Liver (tissue), 9 donors: ENCODE results near the gene SETD3. TPM values are rescaled to one million over a fixed set of nuclear protein-coding genes. Genes with fewer than 3 reads are reported as not detected.

Experiments
- DNase-seq: peaks from one replicate; pipeline ENCODE4 v3.0.0-alpha.2; 2017; ENCODE audit warnings: low spot score
- H3K27ac ChIP-seq, 2 donors: one replicate each; pipeline ENCODE4 v1.7.0; 2013; ENCODE audit warnings: inconsistent platforms in 2 of 2, low read length in 2 of 2, control low read depth in 1 of 2, low read depth in 1 of 2, mild to moderate bottlenecking in 1 of 2
- H3K27me3 ChIP-seq, 4 donors: one replicate each; pipeline versions ENCODE4 v1.6.1 to v1.7.0; 2013; ENCODE audit warnings: low read length in 3 of 4, inconsistent platforms in 1 of 4, mild to moderate bottlenecking in 1 of 4, moderate library complexity in 1 of 4; ENCODE audit not compliant: control insufficient read depth in 4 of 4, insufficient read depth in 4 of 4
- H3K36me3 ChIP-seq, 4 donors: one replicate each; pipeline versions ENCODE4 v1.6.1 to v1.7.0; 2013; ENCODE audit warnings: low read length in 3 of 4, mild to moderate bottlenecking in 3 of 4, low read depth in 1 of 4, moderate library complexity in 1 of 4; ENCODE audit not compliant: control insufficient read depth in 4 of 4, insufficient read depth in 3 of 4
- H3K4me1 ChIP-seq, 4 donors: one replicate each; pipeline versions ENCODE4 v1.6.1 to v1.7.0; 2013; ENCODE audit warnings: low read length in 3 of 4, mild to moderate bottlenecking in 3 of 4, moderate library complexity in 1 of 4; ENCODE audit not compliant: control insufficient read depth in 4 of 4, insufficient read depth in 4 of 4
- H3K4me3 ChIP-seq, 3 donors: one replicate each; pipeline versions ENCODE4 v1.6.1 to v1.7.0; 2013; ENCODE audit warnings: low read length in 3 of 3, control low read depth in 1 of 3, low read depth in 1 of 3, mild to moderate bottlenecking in 1 of 3
- H3K9ac ChIP-seq, 2 donors: one replicate each; pipeline ENCODE4 v1.7.0; 2013; ENCODE audit warnings: low read length in 2 of 2, mild to moderate bottlenecking in 2 of 2, moderate library complexity in 2 of 2, control low read depth in 1 of 2, low read depth in 1 of 2
- H3K9me3 ChIP-seq, 4 donors: one replicate each; pipeline versions ENCODE4 v1.6.1 to v1.7.0; 2013; ENCODE audit warnings: low read length in 3 of 4; ENCODE audit not compliant: control insufficient read depth in 4 of 4
- EGR1 ChIP-seq, 2 donors: IDR thresholded peaks; 2 replicates each; pipeline ENCODE4 v1.6.1; 2016 to 2018; ENCODE audit warnings: antibody characterized with exemption in 2 of 2, low read depth in 2 of 2
- FOXA1 ChIP-seq: IDR thresholded peaks from 2 replicates; pipeline ENCODE4 v1.6.1; 2016; ENCODE audit warnings: antibody characterized with exemption
- FOXA2 ChIP-seq: IDR thresholded peaks from 2 replicates; pipeline ENCODE4 v1.6.1; 2016; ENCODE audit warnings: antibody characterized with exemption
- GABPA ChIP-seq, 2 donors: IDR thresholded peaks in 1 of 2; conservative IDR thresholded peaks in 1 of 2; 2 replicates each; pipeline ENCODE4 v1.6.1; 2016; ENCODE audit warnings: antibody characterized with exemption in 2 of 2, mild to moderate bottlenecking in 1 of 2, moderate library complexity in 1 of 2
- HNF4A ChIP-seq, 2 donors: conservative IDR thresholded peaks; 2 replicates each; pipeline ENCODE4 v1.6.1; 2016; ENCODE audit warnings: antibody characterized with exemption in 2 of 2, mild to moderate bottlenecking in 2 of 2
- JUND ChIP-seq, 2 donors: IDR thresholded peaks; 2 replicates each; pipeline ENCODE4 v1.6.1; 2016; ENCODE audit warnings: antibody characterized with exemption in 2 of 2
- MAX ChIP-seq: IDR thresholded peaks from 2 replicates; pipeline ENCODE4 v1.6.1; 2016; ENCODE audit warnings: antibody characterized with exemption
- NR2F2 ChIP-seq: IDR thresholded peaks from 2 replicates; pipeline ENCODE4 v1.6.1; 2016; ENCODE audit warnings: antibody characterized with exemption
- RAD21 ChIP-seq, 2 donors: IDR thresholded peaks; 2 replicates each; pipeline ENCODE4 v1.6.1; 2016; ENCODE audit warnings: antibody characterized with exemption in 2 of 2, mild to moderate bottlenecking in 2 of 2
- REST ChIP-seq: IDR thresholded peaks from 2 replicates; pipeline ENCODE4 v1.6.1; 2016; ENCODE audit warnings: antibody characterized with exemption, mild to moderate bottlenecking
- SP1 ChIP-seq: IDR thresholded peaks from 2 replicates; pipeline ENCODE4 v1.6.1; 2018; ENCODE audit warnings: antibody characterized with exemption, mild to moderate bottlenecking
- TAF1 ChIP-seq: conservative IDR thresholded peaks from 2 replicates; pipeline ENCODE4 v1.6.1; 2016; ENCODE audit warnings: antibody characterized with exemption, mild to moderate bottlenecking
- ZBTB33 ChIP-seq: IDR thresholded peaks from 2 replicates; pipeline ENCODE4 v1.6.1; 2016; ENCODE audit warnings: antibody characterized with exemption
- WGBS: extraction: QIAGEN DNeasy Blood & Tissue Kit; methylation state at CpG from one replicate; pipeline ENCODE4 v1.1.7; 2013; 5-methylcytosine and 5-hydroxymethylcytosine counted together
- polyA plus RNA-seq, 2 donors: library from polyadenylated mRNA; stranded (reverse) in 1 of 2; unstranded in 1 of 2; fragments of 200-250 nt in 1 of 2; fragments of >200 nt in 1 of 2; fragmentation: Nextera tagmentation in 1 of 2; extraction: Ambion mirVana in 1 of 2; gene quantifications; one replicate each; pipeline versions ENCODE4 v1.2.1 to v1.2.3, GENCODE V29; 2013 to 2015
- total RNA-seq, 2 donors: library from RNA; depleted of rRNA; stranded (reverse); fragments of >200 nt; gene quantifications; one replicate each; pipeline ENCODE4 v1.2.3, GENCODE V29; 2014
- TF ChIP-seq, protein P1 (sequence below): IDR thresholded peaks from 2 replicates; pipeline ENCODE4 v1.6.1; 2016; ENCODE audit warnings: antibody characterized with exemption
- TF ChIP-seq, protein P2 (sequence below): fragments of 150-350 bp; IDR thresholded peaks from 2 replicates; pipeline ENCODE4 v1.5.1; 2017; ENCODE audit warnings: improper control_type of control experiment, low read depth, low read length; ENCODE audit not compliant: missing input control
- donor health status: healthy.
- donor health status: healthy.
- donor health status: healthy.
- donor health status: healthy.
- donor health status: healthy.

The SETD3 gene
- total and polyA plus RNA-seq, 4 donors = 18.7 to 39.7 (median 19.4) TPM

GRCh38 chr14:99516871-99517642 is 36.4 kb upstream of the SETD3 start:
- no peaks in the 10 kb centered on the region for H3K9me3 ChIP-seq
- peaks cover 3 to 34% (median 8%) of the 10 kb centered on the region in 4 donors for H3K36me3 ChIP-seq
- peaks cover 0 to 8% (median 3%) of the 10 kb centered on the region in 4 donors for H3K4me1 ChIP-seq
- 88% methylated on average over 14 of the region's 14 CpGs for WGBS
- TF ChIP-seq, protein P1, sequence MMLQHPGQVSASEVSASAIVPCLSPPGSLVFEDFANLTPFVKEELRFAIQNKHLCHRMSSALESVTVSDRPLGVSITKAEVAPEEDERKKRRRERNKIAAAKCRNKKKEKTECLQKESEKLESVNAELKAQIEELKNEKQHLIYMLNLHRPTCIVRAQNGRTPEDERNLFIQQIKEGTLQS = no peak
- TF ChIP-seq, protein P2, sequence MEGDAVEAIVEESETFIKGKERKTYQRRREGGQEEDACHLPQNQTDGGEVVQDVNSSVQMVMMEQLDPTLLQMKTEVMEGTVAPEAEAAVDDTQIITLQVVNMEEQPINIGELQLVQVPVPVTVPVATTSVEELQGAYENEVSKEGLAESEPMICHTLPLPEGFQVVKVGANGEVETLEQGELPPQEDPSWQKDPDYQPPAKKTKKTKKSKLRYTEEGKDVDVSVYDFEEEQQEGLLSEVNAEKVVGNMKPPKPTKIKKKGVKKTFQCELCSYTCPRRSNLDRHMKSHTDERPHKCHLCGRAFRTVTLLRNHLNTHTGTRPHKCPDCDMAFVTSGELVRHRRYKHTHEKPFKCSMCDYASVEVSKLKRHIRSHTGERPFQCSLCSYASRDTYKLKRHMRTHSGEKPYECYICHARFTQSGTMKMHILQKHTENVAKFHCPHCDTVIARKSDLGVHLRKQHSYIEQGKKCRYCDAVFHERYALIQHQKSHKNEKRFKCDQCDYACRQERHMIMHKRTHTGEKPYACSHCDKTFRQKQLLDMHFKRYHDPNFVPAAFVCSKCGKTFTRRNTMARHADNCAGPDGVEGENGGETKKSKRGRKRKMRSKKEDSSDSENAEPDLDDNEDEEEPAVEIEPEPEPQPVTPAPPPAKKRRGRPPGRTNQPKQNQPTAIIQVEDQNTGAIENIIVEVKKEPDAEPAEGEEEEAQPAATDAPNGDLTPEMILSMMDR = no peak
- TF ChIP-seq RAD21 (IDR thresholded peaks at IDR 0.05) (no peak), HNF4A (conservative IDR thresholded peaks at IDR 0.05) (no peak), EGR1 (IDR thresholded peaks at IDR 0.05; ENCODE audit: low read depth in 2 of 2) (no peak), JUND (IDR thresholded peaks at IDR 0.05) (no peak), NR2F2 (no peak), GABPA (IDR thresholded peaks at IDR 0.05 in 1 of 2, conservative IDR thresholded peaks at IDR 0.05 in 1 of 2) (no peak), FOXA1 (no peak), ZBTB33 (no peak), MAX (no peak), FOXA2 (no peak), SP1 (no peak), TAF1 (no peak), REST (no peak)
- no peaks in the 10 kb centered on the region for H3K27me3 ChIP-seq
- H3K27ac ChIP-seq = no peak overlapping the region
- DNase-seq = no peak
- H3K9ac ChIP-seq = no peak overlapping the region
- no peak overlapping the region for H3K4me3 ChIP-seq
